Measurements from ENCODE around the gene HEPN1.

Gene HEPN1

GRCh38 chr11:124884869-124885479, 34.1 kb upstream of the HEPN1 start:
- H3K4me3 ChIP-seq (ENCODE audit: low read length), result no peak overlapping the region

GRCh38 chr11:124886476-124886875, 32.6 kb upstream of the HEPN1 start:
- no peak for DNase-seq (ENCODE audit: low read depth)
- H3K4me3 ChIP-seq (ENCODE audit: low read length), result no peak overlapping the region
- TF ChIP-seq CTCF (conservative IDR thresholded peaks at IDR 0.05; ENCODE audit: low read depth, low read length), result no peak

More at GRCh38 chr11:124884869-124885479, 34.1 kb upstream of the HEPN1 start:
- DNase-seq (ENCODE audit: low read depth), result no peak
- TF ChIP-seq CTCF (conservative IDR thresholded peaks at IDR 0.05; ENCODE audit: low read depth, low read length), result no peak

GRCh38 chr11:124886978-124887666, 31.9 kb upstream of the HEPN1 start:
- no peak for TF ChIP-seq CTCF (conservative IDR thresholded peaks at IDR 0.05; ENCODE audit: low read depth, low read length)
- no peak for DNase-seq (ENCODE audit: low read depth)
- H3K4me3 ChIP-seq (ENCODE audit: low read length), result no peak overlapping the region

GRCh38 chr11:124887667-124888013, 31.4 kb upstream of the HEPN1 start:
- H3K4me3 ChIP-seq (ENCODE audit: low read length), result no peak overlapping the region
- TF ChIP-seq CTCF (conservative IDR thresholded peaks at IDR 0.05; ENCODE audit: low read depth, low read length), result no peak
- DNase-seq (ENCODE audit: low read depth), result no peak

GRCh38 chr11:124889191-124890091, 29.6 kb upstream of the HEPN1 start:
- no peak overlapping the region for H3K4me3 ChIP-seq (ENCODE audit: low read length)
- DNase-seq (ENCODE audit: low read depth), result no peak
- TF ChIP-seq CTCF (conservative IDR thresholded peaks at IDR 0.05; ENCODE audit: low read depth, low read length), result no peak

- TF ChIP-seq CTCF (conservative IDR thresholded peaks at IDR 0.05; ENCODE audit: low read depth, low read length), result no peak
- H3K4me3 ChIP-seq (ENCODE audit: low read length), result no peak overlapping the region
- DNase-seq (ENCODE audit: low read depth), result no peak
Observed at GRCh38 chr11:124890151-124890550, 28.9 kb upstream of the HEPN1 start.
